Heart right ventricle (tissue), 16 donors: ENCODE results near the gene PGBD5. TPM values are rescaled to one million over a fixed set of nuclear protein-coding genes. Genes with fewer than 3 reads are reported as not detected.

Experiments used
- ATAC-seq, 8 donors: fragments of 200-7000 bp; cut with Tn5 transposase; one replicate each; pipeline ENCODE4 v1.9.1; 2020; ENCODE audit warnings: mild to moderate bottlenecking in 8 of 8, moderate library complexity in 8 of 8, moderate number of reproducible peaks in 1 of 8
- DNase-seq, 2 donors: peaks; one replicate each; pipeline ENCODE4 v3.0.0-alpha.2; 2020
- H3K27ac ChIP-seq, 10 donors: fragments of 200-600 bp; sonication (generic) in 2 of 10; one replicate each; pipeline versions ENCODE4 v1.5.0 to v1.8.0; 2020 to 2022; ENCODE audit warnings: mild to moderate bottlenecking in 3 of 10
- H3K27me3 ChIP-seq, 7 donors: fragments of 200-600 bp; one replicate each; pipeline ENCODE4 v1.8.0; 2021 to 2022; ENCODE audit warnings: mild to moderate bottlenecking in 2 of 7
- H3K36me3 ChIP-seq, 9 donors: fragments of 200-600 bp; sonication (generic) in 1 of 9; one replicate each; pipeline versions ENCODE4 v1.5.0 to v1.8.0; 2020 to 2022; ENCODE audit warnings: mild to moderate bottlenecking in 2 of 9
- H3K4me1 ChIP-seq, 9 donors: fragments of 200-600 bp; sonication (generic) in 1 of 9; one replicate each; pipeline versions ENCODE4 v1.5.0 to v1.8.0; 2020 to 2022; ENCODE audit warnings: mild to moderate bottlenecking in 4 of 9
- H3K4me3 ChIP-seq, 10 donors: fragments of 200-600 bp; sonication (generic) in 2 of 10; one replicate each; pipeline versions ENCODE4 v1.5.0 to v1.8.0; 2020 to 2022; ENCODE audit warnings: mild to moderate bottlenecking in 7 of 10, moderate library complexity in 2 of 10
- H3K9me3 ChIP-seq, 11 donors: fragments of 200-600 bp in 10 of 11; sonication (generic) in 2 of 11; one replicate each; pipeline versions ENCODE4 v1.5.0 to v1.8.0; 2013 to 2022; ENCODE audit warnings: mild to moderate bottlenecking in 2 of 11, control low read depth in 1 of 11, moderate library complexity in 1 of 11
- WGBS, 2 donors: extraction: QIAGEN DNeasy Blood & Tissue Kit; methylation state at CpG; one replicate each; pipeline ENCODE4 v1.1.7; 2013; ENCODE audit warnings: inconsistent platforms in 1 of 2; 5-methylcytosine and 5-hydroxymethylcytosine counted together
- intact Hi-C, 10 donors: fragments of 100-400 bp; cut with DNase I; formaldehyde crosslinking; loops; one replicate each; pipeline versions ENCODE4 v1.11.1 to v1.14.2; 2022
- polyA plus RNA-seq, 2 donors: library from polyadenylated mRNA; stranded (reverse); fragments of 200-250 nt; gene quantifications; one replicate each; pipeline ENCODE4 v1.2.3, GENCODE V29; 2013
- total RNA-seq, 10 donors: library from RNA; stranded (reverse); fragmentation: NEBNext Ultra II Directional in 3 of 10; extraction: Animal tissue kit (Norgen Biotek cat#: 25700) in 3 of 10; gene quantifications; one replicate each; pipeline versions ENCODE4 v1.2.1 to v1.2.4, GENCODE V29; 2021 to 2023
- TF ChIP-seq, protein P1 (sequence below), 9 donors: fragments of 200-600 bp; sonication (generic) in 2 of 9; IDR thresholded peaks; one replicate each; pipeline versions ENCODE4 v1.5.0 to v1.8.0; 2021 to 2022; ENCODE audit warnings: antibody characterized with exemption in 9 of 9, mild to moderate bottlenecking in 5 of 9, moderate library complexity in 1 of 9
- donor health status: Arrhythmogenic right ventricular cardiomyopathy.
- donor health status: ischemic (EF 13 %, LVEDD 7.1; RV severe dilation, severe dysfunction).
- donor health status: healthy with polysubstance abuse.
- donor health status: DM: no; HTN: yes; CAD: no.
- donor health status: DM: no; HTN: no; CAD: no.
- donor health status: ischemic (EF 25% LVEDD 6.9; RV normal size, moderate dysfunction).
- donor health status: ischemic (EF 25% LVEDD 5.7; RV mildly dilated, moderate dysfunction).
- donor health status: healthy.
- donor health status: DM: yes; HTN: yes; CAD: no.
- donor health status: Ischemic cardiomyopathy.
- donor health status: ischemic (EF 35%, LVEDD 5.7; RV mildly dilated, moderate dysfunction).
- donor health status: nonischemic (EF 11% LVEDD 7.7; RV severe dilation, severe dysfunction).
- donor health status: DM: yes; HTN: yes; CAD: no.
- donor health status: PGD.
- donor health status: ischemic (EF 29% LVEDD 5.4; RV normal size, mild dysfunction).
- donor health status: nonischemic (EF 23%, LVEDD 6.1; RV moderate dilation, normal function).

Gene PGBD5
- total and polyA plus RNA-seq, 12 donors = 0.52 to 11.4 (median 7.9) TPM

DNA sequence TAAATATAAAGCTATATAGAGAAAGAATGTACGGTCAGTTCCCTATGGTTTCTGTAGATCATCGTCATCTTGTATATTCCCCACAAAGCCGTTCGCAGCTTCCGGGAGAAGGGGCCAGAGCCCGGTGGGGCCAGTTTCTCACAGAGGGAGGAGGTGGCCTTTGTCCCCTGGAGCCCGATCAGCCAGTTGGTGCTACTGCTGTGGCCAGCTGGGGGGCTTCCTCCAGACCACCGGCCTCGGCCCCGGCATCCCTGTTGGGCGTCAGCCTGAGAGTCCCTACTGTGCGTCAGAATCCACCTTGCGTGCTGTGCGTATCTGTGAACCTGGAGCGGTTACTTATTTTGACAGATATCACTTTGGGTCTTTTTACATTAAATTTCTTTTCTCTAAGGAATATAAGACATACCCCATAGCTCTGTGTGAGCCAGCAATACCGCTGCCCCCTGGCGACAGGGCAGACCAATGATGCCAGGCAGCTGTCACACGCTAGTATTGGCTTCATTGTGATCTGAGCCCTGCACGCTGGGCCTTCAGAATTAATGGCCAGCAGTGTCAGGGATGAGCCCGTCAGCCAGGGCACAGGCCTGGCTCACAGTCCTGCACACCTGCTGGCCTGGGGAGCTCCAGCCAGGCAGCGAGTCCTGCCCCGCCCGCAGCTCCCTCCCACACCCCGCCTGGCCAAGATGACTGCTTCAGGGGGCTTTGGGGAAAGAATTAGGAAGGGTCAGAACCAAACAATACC lies 145.9 kb downstream of the PGBD5 start:
- WGBS, 2 donors = 92 to 97% methylated on average over 24 of the region's 24 CpGs
- no peaks in the 10 kb centered on the region for H3K9me3 ChIP-seq
- no peak for DNase-seq
- intact Hi-C loops = no loop called here
- TF ChIP-seq, protein P1, sequence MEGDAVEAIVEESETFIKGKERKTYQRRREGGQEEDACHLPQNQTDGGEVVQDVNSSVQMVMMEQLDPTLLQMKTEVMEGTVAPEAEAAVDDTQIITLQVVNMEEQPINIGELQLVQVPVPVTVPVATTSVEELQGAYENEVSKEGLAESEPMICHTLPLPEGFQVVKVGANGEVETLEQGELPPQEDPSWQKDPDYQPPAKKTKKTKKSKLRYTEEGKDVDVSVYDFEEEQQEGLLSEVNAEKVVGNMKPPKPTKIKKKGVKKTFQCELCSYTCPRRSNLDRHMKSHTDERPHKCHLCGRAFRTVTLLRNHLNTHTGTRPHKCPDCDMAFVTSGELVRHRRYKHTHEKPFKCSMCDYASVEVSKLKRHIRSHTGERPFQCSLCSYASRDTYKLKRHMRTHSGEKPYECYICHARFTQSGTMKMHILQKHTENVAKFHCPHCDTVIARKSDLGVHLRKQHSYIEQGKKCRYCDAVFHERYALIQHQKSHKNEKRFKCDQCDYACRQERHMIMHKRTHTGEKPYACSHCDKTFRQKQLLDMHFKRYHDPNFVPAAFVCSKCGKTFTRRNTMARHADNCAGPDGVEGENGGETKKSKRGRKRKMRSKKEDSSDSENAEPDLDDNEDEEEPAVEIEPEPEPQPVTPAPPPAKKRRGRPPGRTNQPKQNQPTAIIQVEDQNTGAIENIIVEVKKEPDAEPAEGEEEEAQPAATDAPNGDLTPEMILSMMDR (IDR thresholded peaks at IDR 0.05) = no peak
- no peaks in the 10 kb centered on the region for H3K27me3 ChIP-seq
- H3K36me3 ChIP-seq = peaks cover 0 to 66% (median 25%) of the 10 kb centered on the region in 9 donors
- H3K4me3 ChIP-seq = no peak overlapping the region
- H3K4me1 ChIP-seq = peaks cover 0 to 14% (median 7%) of the 10 kb centered on the region in 9 donors
- ATAC-seq = no peak
- no peak overlapping the region for H3K27ac ChIP-seq

DNA sequence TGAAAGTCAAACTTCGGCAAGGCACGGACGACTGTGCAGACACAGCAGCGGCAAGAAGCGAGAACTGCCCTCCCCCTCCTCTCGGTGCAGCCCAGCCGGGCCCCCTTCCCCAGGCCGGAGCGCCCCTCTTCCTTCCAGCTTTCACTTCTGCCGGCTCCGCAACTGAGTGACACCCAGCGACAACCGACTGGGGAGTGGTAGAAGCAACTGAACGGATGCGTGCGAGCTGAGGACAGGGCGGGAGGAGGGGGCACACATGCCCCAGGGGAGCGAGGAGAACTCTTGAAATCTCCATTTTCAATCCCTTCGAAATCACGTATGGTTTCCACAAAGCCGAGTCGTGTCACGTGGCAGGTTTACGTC lies 146.6 kb downstream of the PGBD5 start:
- DNase-seq (no peak), ATAC-seq (no peak)
- no peak overlapping the region for H3K27ac ChIP-seq
- TF ChIP-seq, protein P1 (IDR thresholded peaks at IDR 0.05) = no peak
- no peak overlapping the region for H3K4me3 ChIP-seq
- H3K36me3 ChIP-seq = peaks cover 0 to 73% (median 31%) of the 10 kb centered on the region in 9 donors
- intact Hi-C loops = no loop called here
- H3K4me1 ChIP-seq = peaks cover 0 to 14% (median 7%) of the 10 kb centered on the region in 9 donors
- 94 to 95% methylated on average over 24 of the region's 24 CpGs for WGBS, 2 donors
- H3K9me3 ChIP-seq = no peaks in the 10 kb centered on the region
- no peaks in the 10 kb centered on the region for H3K27me3 ChIP-seq

DNA sequence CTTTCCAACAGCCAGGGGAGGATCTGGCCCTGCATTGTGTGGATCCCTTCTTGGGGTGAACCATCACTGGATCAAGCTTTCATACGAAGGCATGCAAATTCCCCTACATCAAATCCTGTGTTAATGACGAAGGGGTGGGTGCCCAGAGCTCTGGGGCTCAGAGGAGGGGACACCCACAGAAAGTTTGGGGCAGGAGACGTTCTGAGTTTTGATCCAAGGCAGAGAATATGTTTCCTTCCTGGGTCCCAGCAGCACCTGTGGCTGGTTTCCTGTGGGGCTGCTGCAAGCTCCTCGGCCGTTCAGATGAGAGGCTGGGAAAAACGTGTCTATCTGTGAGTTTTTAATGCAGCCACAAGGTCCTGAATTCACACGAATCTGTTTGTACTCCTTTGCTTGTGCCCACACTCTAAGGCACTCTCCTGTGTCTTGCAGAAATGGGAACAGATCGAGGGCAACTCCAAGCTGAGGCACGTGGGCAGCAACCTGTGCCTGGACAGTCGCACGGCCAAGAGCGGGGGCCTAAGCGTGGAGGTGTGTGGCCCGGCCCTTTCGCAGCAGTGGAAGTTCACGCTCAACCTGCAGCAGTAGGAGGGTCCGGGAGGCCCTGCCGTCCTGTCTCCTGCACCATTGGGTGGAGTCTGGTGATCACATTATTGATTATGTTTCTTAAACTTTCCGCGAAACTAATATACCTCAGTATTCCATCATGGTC lies 147.1 kb downstream of the PGBD5 start:
- peaks cover 0 to 78% (median 33%) of the 10 kb centered on the region in 9 donors for H3K36me3 ChIP-seq
- no peak for DNase-seq

DNA sequence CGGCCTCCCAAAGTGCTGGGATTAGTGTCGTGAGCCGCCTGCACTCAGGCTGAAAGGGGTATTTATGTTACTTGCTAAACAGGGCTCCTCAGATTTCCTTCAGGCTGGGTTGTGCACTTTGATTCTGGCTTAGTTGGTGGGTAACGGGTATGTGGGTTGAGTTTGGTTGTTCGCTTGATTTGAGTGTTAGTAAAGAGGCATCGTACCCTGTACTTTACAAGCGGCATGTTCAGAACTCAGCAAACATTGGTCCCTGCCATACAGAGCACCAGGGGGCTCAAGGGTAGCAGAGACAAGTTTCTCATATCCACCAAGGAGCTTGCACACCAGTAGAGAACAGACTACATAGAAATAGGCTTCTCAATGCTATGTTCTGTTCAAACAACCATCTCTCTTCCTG lies 147.8 kb downstream of the PGBD5 start:
- intact Hi-C loops = no loop called here
- H3K9me3 ChIP-seq = no peaks in the 10 kb centered on the region
- H3K4me3 ChIP-seq = no peak overlapping the region
- 96 to 97% methylated on average over 7 of the region's 7 CpGs for WGBS, 2 donors
- no peak overlapping the region for H3K27ac ChIP-seq
- ATAC-seq = no peak
- DNase-seq = no peak
- H3K27me3 ChIP-seq = no peaks in the 10 kb centered on the region
- TF ChIP-seq, protein P1 (IDR thresholded peaks at IDR 0.05) = no peak
- H3K36me3 ChIP-seq = peaks cover 0 to 80% (median 33%) of the 10 kb centered on the region in 9 donors
- peaks cover 0 to 16% (median 7%) of the 10 kb centered on the region in 9 donors for H3K4me1 ChIP-seq

More for the DNA sequence above, 147.1 kb downstream of the PGBD5 start:
- intact Hi-C loops = no loop called here
- no peak overlapping the region for H3K27ac ChIP-seq
- peaks cover 0 to 14% (median 7%) of the 10 kb centered on the region in 9 donors for H3K4me1 ChIP-seq
- TF ChIP-seq, protein P1 (IDR thresholded peaks at IDR 0.05) = no peak
- H3K4me3 ChIP-seq = no peak overlapping the region
- no peaks in the 10 kb centered on the region for H3K9me3 ChIP-seq
- H3K27me3 ChIP-seq = no peaks in the 10 kb centered on the region
- no peak for ATAC-seq
- WGBS, 2 donors = 89 to 90% methylated on average over 20 of the region's 20 CpGs
